Measurements from ENCODE around the gene HLA-DRA.

DNA sequence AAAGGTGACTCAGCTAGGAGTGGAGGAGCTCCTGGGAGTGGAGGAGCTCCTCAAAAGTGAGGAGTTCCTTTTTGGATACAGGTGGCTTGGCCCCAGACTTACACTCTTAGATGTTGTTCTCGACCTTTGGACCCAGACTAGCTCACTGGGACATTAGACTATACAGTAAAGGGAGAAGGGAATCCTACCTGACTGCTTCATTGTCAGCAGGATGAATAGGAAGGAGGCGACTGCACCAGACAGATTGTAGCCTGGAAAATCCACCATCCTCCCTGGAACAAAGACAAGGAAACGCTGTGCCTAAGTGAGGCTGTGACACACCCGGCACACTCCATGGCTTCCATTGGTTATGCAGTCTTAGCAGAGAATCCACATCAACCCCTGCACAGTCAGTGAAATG is 32.8 kb upstream of the HLA-DRA start, which contains the start of gene BTNL2:
- TF ChIP-seq, protein P1, sequence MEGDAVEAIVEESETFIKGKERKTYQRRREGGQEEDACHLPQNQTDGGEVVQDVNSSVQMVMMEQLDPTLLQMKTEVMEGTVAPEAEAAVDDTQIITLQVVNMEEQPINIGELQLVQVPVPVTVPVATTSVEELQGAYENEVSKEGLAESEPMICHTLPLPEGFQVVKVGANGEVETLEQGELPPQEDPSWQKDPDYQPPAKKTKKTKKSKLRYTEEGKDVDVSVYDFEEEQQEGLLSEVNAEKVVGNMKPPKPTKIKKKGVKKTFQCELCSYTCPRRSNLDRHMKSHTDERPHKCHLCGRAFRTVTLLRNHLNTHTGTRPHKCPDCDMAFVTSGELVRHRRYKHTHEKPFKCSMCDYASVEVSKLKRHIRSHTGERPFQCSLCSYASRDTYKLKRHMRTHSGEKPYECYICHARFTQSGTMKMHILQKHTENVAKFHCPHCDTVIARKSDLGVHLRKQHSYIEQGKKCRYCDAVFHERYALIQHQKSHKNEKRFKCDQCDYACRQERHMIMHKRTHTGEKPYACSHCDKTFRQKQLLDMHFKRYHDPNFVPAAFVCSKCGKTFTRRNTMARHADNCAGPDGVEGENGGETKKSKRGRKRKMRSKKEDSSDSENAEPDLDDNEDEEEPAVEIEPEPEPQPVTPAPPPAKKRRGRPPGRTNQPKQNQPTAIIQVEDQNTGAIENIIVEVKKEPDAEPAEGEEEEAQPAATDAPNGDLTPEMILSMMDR (IDR thresholded peaks at IDR 0.05; ENCODE audit: low read length), result no peak
- TF ChIP-seq EZH2 (optimal IDR thresholded peaks at IDR 0.05; ENCODE audit: low read depth, low read length) (no peak), EZH2phosphoT487 (IDR thresholded peaks at IDR 0.05; ENCODE audit: low read length) (no peak)
